Lower lobe of right lung (tissue), 2 donors: ENCODE data around the gene ILF2. TPM values are rescaled to one million over a fixed set of nuclear protein-coding genes. Genes with fewer than 3 reads are reported as not detected.

Experiments used
- ATAC-seq, 2 donors: fragments of 200-7000 bp; cut with Tn5 transposase; one replicate each; pipeline ENCODE4 v1.9.1; 2020 to 2022; ENCODE audit warnings: mild to moderate bottlenecking in 2 of 2, moderate library complexity in 2 of 2
- DNase-seq: peaks from one replicate; pipeline ENCODE4 v3.0.0-alpha.2; 2020
- H3K27ac ChIP-seq: fragments of 200-600 bp; one replicate; pipeline ENCODE4 v1.8.0; 2022
- H3K27me3 ChIP-seq: fragments of 200-600 bp; one replicate; pipeline ENCODE4 v1.8.0; 2022; ENCODE audit warnings: low read depth
- H3K36me3 ChIP-seq: fragments of 200-600 bp; one replicate; pipeline ENCODE4 v1.8.0; 2022; ENCODE audit warnings: mild to moderate bottlenecking
- H3K4me1 ChIP-seq: fragments of 200-600 bp; one replicate; pipeline ENCODE4 v1.8.0; 2022
- H3K4me3 ChIP-seq: fragments of 200-600 bp; one replicate; pipeline ENCODE4 v1.8.0; 2022; ENCODE audit warnings: mild to moderate bottlenecking
- H3K9me3 ChIP-seq: fragments of 200-600 bp; one replicate; pipeline ENCODE4 v1.8.0; 2022
- intact Hi-C: fragments of 100-400 bp; cut with DNase I; formaldehyde crosslinking; loops from one replicate; pipeline ENCODE4 v1.11.0; 2022
- total RNA-seq: library from RNA; stranded (reverse); fragmentation: NEBNext Ultra II Directional; extraction: Animal tissue kit (Norgen Biotek cat#: 25700); gene quantifications from one replicate; pipeline ENCODE4 v1.2.1, GENCODE V29; 2021
- TF ChIP-seq, protein P1 (sequence below): fragments of 200-600 bp; IDR thresholded peaks from one replicate; pipeline ENCODE4 v1.8.0; 2022; ENCODE audit warnings: antibody characterized with exemption, mild to moderate bottlenecking
- donor health status: DM: no; HTN: yes; CAD: no; lungs with severe emphysema.

The ILF2 gene
- total RNA-seq, 1 donor from 2014 or later, result 83.2 TPM

DNA sequence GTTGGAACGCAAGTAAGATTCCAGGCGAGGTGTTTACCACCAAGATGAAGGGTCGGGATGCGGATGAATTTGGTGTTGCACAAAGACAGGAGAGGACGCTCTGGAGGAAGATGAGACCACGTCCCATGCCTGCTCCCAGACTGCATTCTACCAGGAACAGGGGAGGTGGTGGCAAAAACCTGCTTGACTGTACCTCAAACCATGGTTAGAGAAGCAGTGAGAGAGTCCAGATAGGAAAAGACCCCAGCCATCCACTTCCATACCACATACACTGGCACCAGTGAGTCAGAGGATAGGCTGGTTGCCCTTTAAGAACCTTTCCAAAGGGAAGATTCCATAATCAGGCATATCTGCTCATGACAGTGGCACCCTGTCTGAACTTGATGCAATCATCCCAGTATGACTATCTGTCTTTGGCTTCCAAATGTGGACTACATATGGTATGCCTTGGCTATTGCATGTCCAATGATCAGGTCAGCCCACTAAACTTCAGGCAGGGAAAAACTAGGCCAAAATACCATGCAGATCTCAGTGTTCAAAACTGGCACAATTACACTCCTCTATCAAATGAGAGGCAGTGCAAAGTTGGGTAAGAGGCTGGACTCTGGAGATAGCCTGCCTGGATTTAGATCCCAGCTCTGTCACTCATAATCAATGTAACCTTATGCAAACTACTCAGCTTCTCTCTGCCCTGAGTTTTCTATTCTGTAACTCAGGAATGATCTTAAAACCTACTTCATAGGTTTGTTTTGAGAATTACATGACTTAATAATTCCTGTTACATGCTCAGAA lies 28.3 kb upstream of the ILF2 start:
- Histone ChIP-seq H3K27me3 (no peaks in the 10 kb centered on the region), H3K9me3 (no peaks in the 10 kb centered on the region), H3K4me3 (peak overlapping the region; percentile 15), H3K36me3 (no peaks in the 10 kb centered on the region), H3K27ac (peak overlapping the region; percentile 82), H3K4me1 (peaks cover 28% of the 10 kb centered on the region)
- ATAC-seq, result no peak
- DNase-seq, result no peak
- intact Hi-C loops, result no loop called here
- TF ChIP-seq, protein P1, sequence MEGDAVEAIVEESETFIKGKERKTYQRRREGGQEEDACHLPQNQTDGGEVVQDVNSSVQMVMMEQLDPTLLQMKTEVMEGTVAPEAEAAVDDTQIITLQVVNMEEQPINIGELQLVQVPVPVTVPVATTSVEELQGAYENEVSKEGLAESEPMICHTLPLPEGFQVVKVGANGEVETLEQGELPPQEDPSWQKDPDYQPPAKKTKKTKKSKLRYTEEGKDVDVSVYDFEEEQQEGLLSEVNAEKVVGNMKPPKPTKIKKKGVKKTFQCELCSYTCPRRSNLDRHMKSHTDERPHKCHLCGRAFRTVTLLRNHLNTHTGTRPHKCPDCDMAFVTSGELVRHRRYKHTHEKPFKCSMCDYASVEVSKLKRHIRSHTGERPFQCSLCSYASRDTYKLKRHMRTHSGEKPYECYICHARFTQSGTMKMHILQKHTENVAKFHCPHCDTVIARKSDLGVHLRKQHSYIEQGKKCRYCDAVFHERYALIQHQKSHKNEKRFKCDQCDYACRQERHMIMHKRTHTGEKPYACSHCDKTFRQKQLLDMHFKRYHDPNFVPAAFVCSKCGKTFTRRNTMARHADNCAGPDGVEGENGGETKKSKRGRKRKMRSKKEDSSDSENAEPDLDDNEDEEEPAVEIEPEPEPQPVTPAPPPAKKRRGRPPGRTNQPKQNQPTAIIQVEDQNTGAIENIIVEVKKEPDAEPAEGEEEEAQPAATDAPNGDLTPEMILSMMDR, result no peak

DNA sequence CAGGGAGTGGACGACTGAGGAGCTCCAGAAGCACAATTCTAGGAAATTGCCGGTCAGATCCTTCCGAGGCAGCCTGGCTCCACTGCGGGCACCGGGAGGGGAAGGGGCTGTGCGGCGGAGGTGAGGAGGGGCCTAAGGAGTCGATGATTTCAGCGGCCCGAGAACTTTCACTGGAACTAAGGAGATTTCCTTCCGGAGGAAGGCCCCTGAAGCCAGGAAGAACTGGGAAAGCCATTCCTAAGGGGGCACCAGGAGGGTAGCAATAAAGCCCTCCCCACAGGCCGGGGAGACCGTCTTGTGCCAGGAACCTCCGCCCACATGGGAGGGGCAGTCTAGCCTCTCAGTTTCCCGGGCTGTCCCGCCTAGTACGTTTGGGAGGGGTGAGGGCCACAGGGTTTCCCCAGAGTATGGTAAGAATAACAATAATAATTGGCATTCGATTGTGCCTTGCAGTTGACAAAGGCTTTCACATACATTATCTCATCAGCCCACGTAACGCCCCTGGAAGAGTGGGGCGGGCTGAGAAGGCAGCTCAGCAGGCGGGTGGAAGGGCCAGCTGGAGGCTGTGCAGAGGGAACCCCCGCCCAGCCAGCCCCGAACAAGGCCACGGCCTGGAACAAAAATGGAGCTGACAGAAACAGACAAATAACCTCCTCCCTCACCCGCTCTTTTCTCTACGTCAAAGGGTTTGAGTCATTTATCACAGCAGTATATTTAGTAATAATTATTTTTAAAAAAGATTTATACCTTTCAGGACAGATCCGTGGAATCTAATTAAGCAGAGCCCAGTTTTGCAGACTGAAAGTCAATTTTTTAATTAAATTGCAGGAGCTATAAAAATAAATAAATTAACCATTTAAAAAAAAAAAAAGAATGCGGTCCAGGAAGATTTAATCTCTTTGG lies 27.5 kb upstream of the ILF2 start:
- DNase-seq (peak; percentile 70), ATAC-seq (peak; percentile 81 to 83)
- Histone ChIP-seq H3K4me1 (peaks cover 28% of the 10 kb centered on the region), H3K27me3 (no peaks in the 10 kb centered on the region), H3K27ac (peak overlapping the region; percentile 82), H3K9me3 (no peaks in the 10 kb centered on the region), H3K36me3 (no peaks in the 10 kb centered on the region), H3K4me3 (peak overlapping the region; percentile 15)
- TF ChIP-seq, protein P1, result no peak
- intact Hi-C loops, result no loop called here

DNA sequence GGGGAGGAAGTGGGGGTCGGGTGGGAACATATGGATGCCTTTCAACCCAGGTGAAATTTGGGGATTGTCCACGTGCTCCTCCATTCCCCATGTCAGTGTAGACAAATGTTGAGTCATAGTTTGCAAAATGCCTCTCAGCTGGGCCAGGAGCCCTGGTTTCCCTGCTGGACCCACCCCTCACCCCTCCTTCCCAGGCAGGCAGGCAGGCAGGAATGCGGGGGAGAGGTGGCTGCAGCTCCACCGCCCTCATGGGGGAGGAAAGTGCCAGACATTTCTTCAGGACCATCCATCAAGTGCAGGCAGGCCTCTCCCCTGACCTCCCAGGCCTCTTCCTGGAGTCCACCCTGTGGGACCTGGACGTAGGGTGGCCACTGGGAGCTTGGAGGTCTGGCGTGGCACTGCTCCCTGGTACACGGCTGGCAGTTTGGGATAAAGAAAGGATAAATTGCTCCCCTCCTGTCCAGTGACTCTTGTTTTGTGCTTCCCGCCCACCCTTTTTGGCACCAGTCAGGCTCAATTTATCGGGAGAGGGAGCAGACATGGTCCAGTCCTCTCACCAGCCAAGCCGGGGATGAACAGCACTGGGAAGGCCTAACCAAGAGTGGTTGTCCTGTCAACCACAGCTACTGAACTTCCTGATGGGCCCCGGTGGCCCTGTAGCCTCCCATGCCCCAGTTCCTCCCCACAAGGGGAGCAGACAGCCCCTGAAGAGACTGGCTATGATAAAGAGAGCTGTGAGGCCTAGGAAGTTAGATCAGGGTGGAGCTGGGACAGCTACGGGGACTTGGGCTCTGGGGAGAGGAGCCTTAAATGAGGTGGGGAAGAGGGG lies 26.6 kb upstream of the ILF2 start:
- peak; percentile 63 to 65 for ATAC-seq
- no peaks in the 10 kb centered on the region for H3K36me3 ChIP-seq
- no peaks in the 10 kb centered on the region for H3K27me3 ChIP-seq
- DNase-seq, result no peak
- peaks cover 28% of the 10 kb centered on the region for H3K4me1 ChIP-seq
- peak overlapping the region; percentile 82 for H3K27ac ChIP-seq
- no peaks in the 10 kb centered on the region for H3K9me3 ChIP-seq
- peak overlapping the region; percentile 15 for H3K4me3 ChIP-seq
- intact Hi-C loops, result no loop called here
- TF ChIP-seq, protein P1, result no peak

DNA sequence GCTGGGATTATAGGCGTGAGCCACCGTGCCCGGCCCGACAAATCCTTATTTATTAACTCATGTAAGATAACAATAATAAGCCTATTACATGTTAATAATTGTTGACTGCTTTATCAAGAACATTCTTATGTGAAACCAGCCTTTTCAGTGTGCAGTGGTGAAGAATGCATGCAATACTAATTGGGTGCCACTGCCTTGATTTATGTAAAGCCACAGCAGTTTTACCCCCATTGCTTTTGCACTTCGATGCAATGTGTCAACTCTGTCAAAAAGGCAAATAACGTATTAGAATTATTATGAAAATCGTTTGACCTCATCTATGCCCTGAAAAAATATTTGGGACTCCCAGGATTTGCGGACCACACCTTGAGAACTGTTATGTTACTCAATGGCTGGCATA lies 25.9 kb upstream of the ILF2 start:
- Histone ChIP-seq H3K36me3 (no peaks in the 10 kb centered on the region), H3K27me3 (no peaks in the 10 kb centered on the region), H3K4me3 (no peak overlapping the region), H3K4me1 (peaks cover 28% of the 10 kb centered on the region), H3K9me3 (no peaks in the 10 kb centered on the region), H3K27ac (peak overlapping the region; percentile 82)
- no peak for ATAC-seq
- intact Hi-C loops, result no loop called here
- no peak for DNase-seq
- TF ChIP-seq, protein P1, result no peak

DNA sequence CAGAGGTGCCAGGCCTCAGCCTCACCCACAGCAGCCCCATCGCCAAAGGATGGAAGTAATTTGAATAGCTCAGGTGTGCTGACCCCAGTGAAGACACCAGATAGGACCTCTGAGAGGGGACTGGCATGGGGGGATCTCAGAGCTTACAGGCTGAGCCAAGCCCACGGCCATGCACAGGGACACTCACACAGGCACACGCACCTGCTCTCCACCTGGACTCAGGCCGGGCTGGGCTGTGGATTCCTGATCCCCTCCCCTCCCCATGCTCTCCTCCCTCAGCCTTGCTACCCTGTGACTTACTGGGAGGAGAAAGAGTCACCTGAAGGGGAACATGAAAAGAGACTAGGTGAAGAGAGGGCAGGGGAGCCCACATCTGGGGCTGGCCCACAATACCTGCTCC lies 22.7 kb upstream of the ILF2 start:
- no peak overlapping the region for H3K27ac ChIP-seq
- peaks cover 11% of the 10 kb centered on the region for H3K4me1 ChIP-seq
- peaks cover 26% of the 10 kb centered on the region for H3K36me3 ChIP-seq
- intact Hi-C loops, result no loop called here
- TF ChIP-seq, protein P1, result no peak
- no peak for ATAC-seq
- no peak for DNase-seq
- no peak overlapping the region for H3K4me3 ChIP-seq
- H3K9me3 ChIP-seq, result no peaks in the 10 kb centered on the region
- no peaks in the 10 kb centered on the region for H3K27me3 ChIP-seq
